Adrenal gland (tissue), 12 donors: ENCODE results near the gene ANKS1B. TPM values are rescaled to one million over a fixed set of nuclear protein-coding genes. Genes with fewer than 3 reads are reported as not detected.

Experiments
- DNase-seq, 7 donors: peaks; one replicate each; pipeline ENCODE4 v3.0.0-alpha.2; 2019 to 2020
- H3K27ac ChIP-seq, 5 donors: fragments of 200-600 bp; sonication (generic) in 4 of 5; 1 replicate in 3 of 5; 2 replicates in 2 of 5; pipeline versions ENCODE4 v1.5.1 to v1.8.0; 2016 to 2020; ENCODE audit warnings: mild to moderate bottlenecking in 1 of 5
- H3K27me3 ChIP-seq: fragments of 200-600 bp; 2 replicates; pipeline ENCODE4 v1.8.0; 2021
- H3K36me3 ChIP-seq, 2 donors: fragments of 200-600 bp; replicated peaks in 1 of 2; 1 replicate in 1 of 2; 2 replicates in 1 of 2; pipeline versions ENCODE4 v1.5.1 to v1.8.0; 2018 to 2022
- H3K4me1 ChIP-seq, 2 donors: fragments of 200-600 bp; replicated peaks in 1 of 2; 1 replicate in 1 of 2; 2 replicates in 1 of 2; pipeline versions ENCODE4 v1.5.1 to v1.8.0; 2018 to 2021
- H3K4me3 ChIP-seq, 4 donors: fragments of 200-600 bp; sonication (generic) in 3 of 4; one replicate each; pipeline ENCODE4 v1.5.1; 2016 to 2018
- H3K9me3 ChIP-seq, 3 donors: fragments of 200-600 bp; sonication (generic) in 1 of 3; replicated peaks in 1 of 3; 1 replicate in 2 of 3; 2 replicates in 1 of 3; pipeline versions ENCODE4 v1.5.1 to v1.8.0; 2016 to 2021
- CTCF ChIP-seq, 6 experiments: fragments of 450-650 bp in 4 of 6; fragments of 200-600 bp in 2 of 6; sonication (generic) in 1 of 6; IDR thresholded peaks; 1 replicate in 5 of 6; 2 replicates in 1 of 6; pipeline versions ENCODE4 v1.5.1 to v1.8.0; 2016 to 2021; ENCODE audit warnings: antibody characterized with exemption in 6 of 6, mild to moderate bottlenecking in 2 of 6, moderate library complexity in 1 of 6
- POLR2A ChIP-seq, 2 donors: fragments of 450-650 bp; IDR thresholded peaks; one replicate each; pipeline ENCODE4 v1.6.1; 2017; ENCODE audit warnings: antibody characterized with exemption in 2 of 2, mild to moderate bottlenecking in 2 of 2, moderate library complexity in 1 of 2
- WGBS, 4 donors: extraction: QIAGEN DNeasy Blood & Tissue Kit in 2 of 4; methylation state at CpG; one replicate each; pipeline versions ENCODE4 v1.1.5 to v1.1.7; 2013 to 2017; 5-methylcytosine and 5-hydroxymethylcytosine counted together
- intact Hi-C, 2 donors: fragments of 100-400 bp; cut with DNase I; formaldehyde crosslinking; loops; one replicate each; pipeline versions ENCODE4 v1.14.1 to v1.15.0; 2022 to 2023
- polyA plus RNA-seq, 3 donors: library from polyadenylated mRNA; stranded (reverse); fragments of 200-250 nt in 2 of 3; fragments of 350-450 nt in 1 of 3; fragmentation: Illumina TruSeq in 1 of 3; extraction: RNeasy Lipid Tissue Mini Kit (QIAGEN cat#74804) in 1 of 3; gene quantifications; one replicate each; pipeline ENCODE4 v1.2.3, GENCODE V29; 2013 to 2014
- total RNA-seq, 9 donors: library from RNA; depleted of rRNA in 4 of 9; stranded (reverse); fragments of >200 nt in 4 of 9; fragments of 120-200 nt in 1 of 9; fragmentation: NEBNext Ultra II Directional in 1 of 9; extraction: Animal tissue kit (Norgen Biotek cat#: 25700) in 1 of 9; gene quantifications; one replicate each; pipeline versions ENCODE4 v1.1.0 to v1.2.4, GENCODE V29; 2013 to 2023
- donor health status: healthy with polysubstance abuse.
- donor health status: Bipolar disorder and iron deficiency.
- donor health status: DM: yes; HTN: yes; CAD: no.
- donor health status: DM: no; HTN: no; CAD: no.
- donor health status: DM: no; HTN: no; CAD: no.
- donor health status: DM: yes; HTN: yes; CAD: no.

Gene ANKS1B
- total and polyA plus RNA-seq, 12 donors: 1.3 to 28.1 (median 8.0) TPM

GRCh38 chr12:99954724-99955123 is 30.0 kb downstream of the ANKS1B start:
- intact Hi-C loops: no loop called here
- Histone ChIP-seq H3K27ac (no peak overlapping the region), H3K27me3 (no peaks in the 10 kb centered on the region), H3K4me3 (no peak overlapping the region), H3K36me3 (no peaks in the 10 kb centered on the region), H3K9me3 (no peaks in the 10 kb centered on the region), H3K4me1 (peaks cover 0 to 6% of the 10 kb centered on the region in 2 donors)
- no peak for DNase-seq
- WGBS, 4 donors: 59 to 82% (median 73%) methylated on average over 2 of the region's 2 CpGs
- TF ChIP-seq CTCF (IDR thresholded peaks at IDR 0.05) (no peak), POLR2A (IDR thresholded peaks at IDR 0.05) (no peak)

GRCh38 chr12:99948370-99948769 is 36.4 kb downstream of the ANKS1B start:
- WGBS, 4 donors: 91 to 92% (median 92%) methylated on average over 3 of the region's 3 CpGs
- H3K27ac ChIP-seq: no peak overlapping the region
- H3K36me3 ChIP-seq: no peaks in the 10 kb centered on the region
- no peaks in the 10 kb centered on the region for H3K27me3 ChIP-seq
- no peak overlapping the region for H3K4me3 ChIP-seq
- H3K9me3 ChIP-seq: no peaks in the 10 kb centered on the region
- DNase-seq: no peak
- intact Hi-C loops: no loop called here
- TF ChIP-seq CTCF (IDR thresholded peaks at IDR 0.05): no peak
- no peak for TF ChIP-seq POLR2A (IDR thresholded peaks at IDR 0.05)
- H3K4me1 ChIP-seq: no peaks in the 10 kb centered on the region

- WGBS, 4 donors: 85 to 100% (median 92%) methylated on average over 1 of the region's 1 CpG
- no peaks in the 10 kb centered on the region for H3K9me3 ChIP-seq
- intact Hi-C loops: no loop called here
- no peak for DNase-seq
- H3K27me3 ChIP-seq: no peaks in the 10 kb centered on the region
- no peak overlapping the region for H3K4me3 ChIP-seq
- H3K36me3 ChIP-seq: no peaks in the 10 kb centered on the region
- TF ChIP-seq POLR2A (IDR thresholded peaks at IDR 0.05) (no peak), CTCF (IDR thresholded peaks at IDR 0.05) (no peak)
- H3K4me1 ChIP-seq: no peaks in the 10 kb centered on the region
- H3K27ac ChIP-seq: no peak overlapping the region
These were observed 38.6 kb downstream of the ANKS1B start for GRCh38 chr12:99946131-99946530.

- DNase-seq: no peak
- H3K4me3 ChIP-seq: no peak overlapping the region
- intact Hi-C loops: no loop called here
- no peak for TF ChIP-seq CTCF (IDR thresholded peaks at IDR 0.05)
- TF ChIP-seq POLR2A (IDR thresholded peaks at IDR 0.05): no peak
- H3K27me3 ChIP-seq: no peaks in the 10 kb centered on the region
- H3K36me3 ChIP-seq: no peaks in the 10 kb centered on the region
- H3K4me1 ChIP-seq: no peaks in the 10 kb centered on the region
- no peak overlapping the region for H3K27ac ChIP-seq
- no peaks in the 10 kb centered on the region for H3K9me3 ChIP-seq
- WGBS, 4 donors: 83 to 93% (median 86%) methylated on average over 3 of the region's 3 CpGs
These were observed 49.1 kb downstream of the ANKS1B start for GRCh38 chr12:99935608-99936007.
